Left ventricle myocardium superior (tissue), 1 donor: ENCODE data around the gene CHAC2. TPM values are rescaled to one million over a fixed set of nuclear protein-coding genes. Genes with fewer than 3 reads are reported as not detected.

Experiments used
- ATAC-seq: fragments of 200-7000 bp; cut with Tn5 transposase; one replicate; pipeline ENCODE4 v1.9.1; 2020; ENCODE audit warnings: mild to moderate bottlenecking, moderate library complexity
- DNase-seq: peaks from one replicate; pipeline ENCODE4 v3.0.0-alpha.2; 2020
- intact Hi-C: fragments of 100-400 bp; cut with micrococcal nuclease; formaldehyde crosslinking; loops from one replicate; pipeline ENCODE4 v1.11.0; 2022
- total RNA-seq: library from RNA; stranded (reverse); fragmentation: NEBNext Ultra II Directional; extraction: Animal tissue kit (Norgen Biotek cat#: 25700); gene quantifications from one replicate; pipeline ENCODE4 v1.2.1, GENCODE V29; 2021
- donor health status: DM: no; HTN: yes; CAD: no; lungs with severe emphysema.

The CHAC2 gene
- total RNA-seq, 1 donor from 2014 or later: 6.0 TPM

DNA sequence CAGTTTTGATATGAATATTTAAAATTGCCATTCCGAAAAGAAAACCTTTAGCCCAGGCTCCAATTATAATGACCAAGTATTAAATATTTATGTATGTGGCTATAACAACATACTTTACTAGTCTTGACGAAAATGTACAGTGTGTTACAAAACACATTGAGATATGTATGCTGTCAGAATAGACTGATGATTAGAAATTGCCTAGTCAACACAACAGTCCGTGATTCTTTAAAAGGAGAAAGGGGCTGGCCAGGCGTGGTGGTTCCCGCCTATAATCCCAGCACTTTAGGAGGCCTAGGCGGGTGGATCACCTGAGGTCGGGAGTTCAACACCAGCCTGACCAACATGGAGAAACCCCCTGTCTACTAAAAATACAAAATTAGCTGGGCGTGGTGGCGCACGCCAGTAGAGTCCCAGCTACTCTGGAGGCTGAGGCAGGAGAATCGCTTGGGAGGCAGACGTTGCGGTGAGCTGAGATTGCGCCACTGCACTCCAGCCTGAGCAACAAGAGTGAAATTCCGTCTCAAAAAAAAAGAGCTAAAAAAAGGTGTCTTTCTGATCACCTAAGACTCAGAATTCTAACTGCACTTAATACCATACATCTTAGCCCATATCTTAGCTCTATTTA lies 1.8 kb downstream of the CHAC2 start:
- no peak for ATAC-seq
- DNase-seq: no peak
- intact Hi-C loops: no loop called here

DNA sequence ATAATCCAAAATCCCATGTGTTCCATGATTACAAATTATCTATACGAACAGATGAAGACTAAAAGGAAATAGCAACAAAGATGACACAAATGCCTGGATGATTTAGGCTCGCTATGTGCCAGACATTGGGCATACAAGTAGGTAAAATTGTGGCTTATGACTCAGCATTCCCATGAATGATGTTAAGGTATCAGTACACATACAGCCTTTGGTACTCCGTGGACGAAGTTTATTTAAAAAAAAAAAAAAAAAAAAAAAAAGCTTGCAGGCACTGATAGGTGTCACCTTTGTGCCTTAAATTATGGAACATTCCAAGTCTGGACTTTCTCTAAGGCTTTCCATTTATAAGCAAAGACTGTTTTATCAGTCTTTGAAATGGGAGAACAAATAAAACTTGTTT lies 2.7 kb downstream of the CHAC2 start:
- ATAC-seq: no peak
- no peak for DNase-seq
- intact Hi-C loops: no loop called here

DNA sequence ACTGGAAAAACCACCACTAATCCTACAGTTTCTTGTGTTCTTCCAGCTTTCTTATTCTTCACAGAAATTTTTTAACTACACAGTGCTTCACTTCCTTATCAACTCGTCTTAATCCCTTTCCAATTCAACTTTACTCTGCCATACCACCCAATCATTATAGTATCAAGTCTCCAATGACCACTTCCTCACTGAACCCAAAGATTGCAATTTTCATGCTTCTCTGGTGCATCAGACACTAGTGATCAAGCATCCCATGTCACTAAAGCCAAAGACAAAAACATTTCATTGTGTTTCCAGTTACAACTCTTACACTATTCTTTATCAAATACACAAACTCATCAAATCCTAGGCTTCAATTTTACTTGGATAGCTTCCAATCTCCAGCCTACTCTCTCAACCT lies 9.5 kb downstream of the CHAC2 start:
- intact Hi-C loops: no loop called here
- DNase-seq (no peak), ATAC-seq (no peak)

DNA sequence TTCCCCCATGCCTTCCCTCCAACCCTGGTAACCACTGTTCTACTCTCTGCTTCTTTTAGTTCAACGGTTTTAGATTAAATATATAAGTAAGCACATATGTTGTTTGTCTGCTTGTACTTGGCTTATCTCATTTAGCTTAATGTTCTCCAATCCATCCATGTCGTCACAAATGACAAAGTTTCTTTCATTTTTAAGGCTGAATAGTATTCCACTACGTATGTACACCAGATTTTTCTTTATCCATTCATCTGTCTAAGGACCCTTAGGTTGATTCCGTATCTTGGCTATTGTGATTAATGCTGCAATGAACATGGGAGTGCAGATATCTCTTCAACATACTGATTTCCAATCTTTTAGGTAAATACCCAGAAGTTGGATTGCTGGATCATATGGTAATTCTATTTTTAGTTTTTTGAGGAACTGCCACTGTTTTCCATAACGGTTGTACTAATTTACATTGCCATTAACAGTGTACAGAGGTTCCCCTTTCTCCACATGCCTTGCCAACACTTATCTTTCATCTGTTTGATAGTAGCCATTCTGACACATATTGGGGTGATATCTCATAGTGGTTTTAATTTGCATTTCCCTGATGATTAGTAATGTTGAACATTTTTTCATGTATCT lies 11.0 kb downstream of the CHAC2 start:
- intact Hi-C loops: no loop called here
- ATAC-seq (no peak), DNase-seq (no peak)

DNA sequence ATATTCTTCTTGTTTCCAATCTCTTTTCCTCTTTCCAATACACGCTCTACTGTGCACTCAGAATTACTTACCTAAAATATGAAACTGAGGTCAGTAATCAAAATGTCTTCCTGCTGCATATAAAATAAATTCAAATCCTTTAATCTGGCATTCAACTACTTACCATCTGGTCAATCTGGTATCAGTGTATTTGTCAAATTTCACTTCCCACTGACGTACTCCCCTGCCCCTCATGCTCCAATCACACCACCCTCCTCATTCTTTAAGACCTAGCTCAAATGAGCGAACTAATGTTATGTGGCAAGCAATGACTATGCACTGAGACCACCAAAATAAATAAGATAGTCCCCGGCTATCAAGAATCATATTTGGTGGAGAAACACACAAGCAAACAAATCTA lies 12.5 kb downstream of the CHAC2 start:
- no peak for ATAC-seq
- no peak for DNase-seq
- intact Hi-C loops: no loop called here

DNA sequence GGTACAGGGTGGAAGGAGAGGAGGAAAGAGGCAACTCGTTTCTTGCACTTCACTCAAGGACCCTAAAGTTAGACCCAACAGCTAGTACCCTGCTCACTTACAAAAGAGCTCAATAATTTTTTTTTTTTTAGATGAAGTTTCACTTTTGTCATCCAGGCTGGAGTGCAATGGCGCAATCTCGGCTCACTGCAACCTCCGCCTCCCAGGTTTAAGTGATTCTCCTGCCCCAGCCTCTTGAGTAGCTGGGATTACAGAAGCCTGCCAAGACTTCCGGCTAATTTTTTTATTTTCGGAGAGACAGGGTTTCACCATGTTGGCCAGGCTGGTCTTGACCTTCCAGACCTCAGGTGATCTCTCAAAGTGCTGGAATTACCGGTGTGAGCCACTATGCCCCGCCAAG lies 15.1 kb downstream of the CHAC2 start:
- intact Hi-C loops: no loop called here
- DNase-seq: no peak
- no peak for ATAC-seq

DNA sequence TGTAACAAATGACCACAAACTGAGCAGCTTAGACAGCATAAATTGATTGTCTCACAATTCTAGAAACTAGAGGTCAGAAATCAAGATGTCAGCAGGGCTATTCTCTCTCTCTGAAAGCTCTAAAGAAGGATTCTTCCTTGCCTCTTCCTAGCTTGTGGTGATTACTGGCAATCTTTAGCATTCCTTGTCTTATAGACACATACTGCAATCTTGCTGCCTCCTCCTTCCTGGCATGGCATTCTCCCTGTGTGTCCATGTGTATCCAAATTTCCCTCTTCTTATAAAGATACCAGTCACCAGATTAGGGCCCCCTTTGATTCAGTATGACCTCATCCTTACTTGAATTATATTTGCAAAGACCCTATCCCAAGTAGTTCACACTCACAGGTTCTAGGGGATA lies 16.8 kb downstream of the CHAC2 start:
- intact Hi-C loops: no loop called here
- ATAC-seq: no peak
- DNase-seq: no peak

DNA sequence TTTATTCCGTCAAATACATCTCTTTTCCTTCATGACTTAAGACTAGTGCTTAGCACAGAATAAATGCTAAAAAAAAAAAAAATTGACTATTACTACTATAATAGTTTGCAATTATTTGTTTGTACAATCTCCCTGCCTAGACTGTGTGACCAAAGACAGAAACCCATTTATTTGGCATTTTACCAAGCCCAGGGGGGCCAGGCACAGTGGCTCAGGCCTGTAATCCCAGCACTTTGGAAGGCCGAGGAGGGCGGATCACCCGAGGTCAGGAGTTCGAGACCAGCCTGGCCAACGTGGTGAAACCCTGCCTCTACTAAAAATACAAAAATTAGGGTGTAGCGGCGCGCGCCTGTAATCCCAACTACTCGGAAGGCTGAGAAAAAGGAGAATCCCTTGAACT lies 17.8 kb downstream of the CHAC2 start:
- intact Hi-C loops: no loop called here
- DNase-seq: no peak
- ATAC-seq: no peak

DNA sequence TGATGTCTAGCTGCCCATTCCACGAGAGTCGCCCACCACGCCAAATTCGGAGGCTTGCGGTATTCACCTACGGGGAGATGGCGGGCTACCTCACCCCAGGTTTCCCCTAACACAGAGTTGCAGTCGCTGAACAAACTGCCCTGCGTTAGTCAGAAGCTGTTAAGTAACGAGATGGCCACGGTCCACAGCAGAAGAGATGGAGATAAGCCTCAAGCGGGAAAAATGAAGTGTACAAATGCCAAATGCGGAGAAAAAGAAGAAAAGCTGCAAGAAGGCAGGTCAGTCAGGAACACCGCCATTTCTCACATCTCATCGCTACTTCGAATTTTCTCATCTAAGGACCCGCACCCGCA lies 18.7 kb downstream of the CHAC2 start:
- no peak for DNase-seq
- ATAC-seq: peak; percentile 49
- intact Hi-C loops: no loop called here

DNA sequence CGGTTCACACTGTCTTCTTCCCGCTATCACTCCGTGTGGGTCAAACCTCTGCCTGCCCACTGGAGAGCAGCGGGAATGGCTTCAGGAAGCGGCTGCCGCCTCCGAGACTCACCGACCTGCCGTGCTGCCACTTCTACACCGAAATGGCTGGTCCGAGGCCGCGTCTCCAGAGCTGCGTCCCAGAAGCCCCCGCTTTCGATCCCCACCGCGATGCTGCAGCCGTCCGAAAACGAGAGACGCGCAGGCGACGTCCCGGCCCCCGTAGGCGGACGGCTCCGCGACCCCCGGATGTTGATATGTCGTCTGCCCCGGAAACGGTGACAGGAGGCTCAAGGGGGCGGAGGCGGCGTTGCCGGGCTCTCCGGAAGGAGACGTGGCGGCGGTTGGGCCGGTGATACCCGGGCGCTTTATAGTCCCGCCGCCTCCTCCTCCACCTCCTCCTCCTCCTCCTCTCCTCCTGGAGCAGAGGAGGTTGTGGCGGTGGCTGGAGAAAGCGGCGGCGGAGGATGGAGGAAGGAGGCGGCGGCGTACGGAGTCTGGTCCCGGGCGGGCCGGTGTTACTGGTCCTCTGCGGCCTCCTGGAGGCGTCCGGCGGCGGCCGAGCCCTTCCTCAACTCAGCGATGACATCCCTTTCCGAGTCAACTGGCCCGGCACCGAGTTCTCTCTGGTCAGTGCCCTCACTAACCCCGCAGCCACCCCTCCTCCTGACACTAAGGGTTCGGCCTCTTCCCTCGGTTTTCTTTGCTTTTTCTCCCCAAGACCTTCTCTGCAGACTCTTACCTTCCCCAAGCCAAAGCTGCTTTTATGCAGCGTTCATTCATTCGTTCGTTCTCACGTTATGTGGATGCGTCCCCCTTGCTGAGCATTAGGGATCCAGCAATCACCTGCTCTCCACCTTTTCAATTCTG lies 19.4 kb downstream of the CHAC2 start, which contains the start of the genes ASB3 and ERLEC1:
Gene ASB3 (minus strand): TSS at position 249 of the 909 bp plus-strand sequence. CDS start 21,381 bp downstream, outside the sequence.
Gene ERLEC1 (plus strand): TSS at position 340 of the 909 bp plus-strand sequence. CDS start 167 bp downstream, at position 507.
- DNase-seq: peak; percentile 93
- peak; percentile 98 for ATAC-seq
- intact Hi-C loops: no loop called here

DNA sequence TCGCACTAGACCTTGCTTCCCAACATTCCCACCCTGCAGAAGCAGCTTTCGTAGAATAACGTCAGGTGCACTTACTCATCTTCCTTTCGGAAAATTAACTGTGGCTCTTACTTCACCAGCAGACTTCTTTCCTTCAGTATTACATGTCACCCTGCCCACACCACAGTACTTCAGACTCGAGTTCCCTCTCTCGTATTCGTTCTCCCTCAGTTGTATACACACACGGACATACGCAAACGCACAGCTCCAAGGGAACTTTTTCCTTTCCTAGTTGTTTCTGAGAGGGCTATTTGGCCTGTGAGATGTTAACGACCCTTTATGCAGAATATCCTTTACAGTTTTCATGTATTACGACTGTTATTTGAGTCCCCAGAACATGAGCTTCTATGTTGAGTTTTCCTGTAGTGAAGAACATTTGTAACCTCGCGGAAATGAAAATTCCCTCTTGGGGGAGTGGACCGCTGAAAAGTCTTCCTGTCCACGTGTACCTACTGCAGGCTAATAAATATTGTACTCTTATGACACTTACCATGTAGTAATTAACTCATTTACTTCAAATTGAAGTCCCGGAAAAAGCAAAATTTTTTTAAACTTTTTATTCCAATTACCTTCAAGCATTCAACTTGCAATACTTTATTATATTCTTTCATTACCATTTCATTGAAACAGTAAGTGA lies 20.1 kb downstream of the CHAC2 start:
- intact Hi-C loops: no loop called here
- ATAC-seq (peak; percentile 4), DNase-seq (no peak)

DNA sequence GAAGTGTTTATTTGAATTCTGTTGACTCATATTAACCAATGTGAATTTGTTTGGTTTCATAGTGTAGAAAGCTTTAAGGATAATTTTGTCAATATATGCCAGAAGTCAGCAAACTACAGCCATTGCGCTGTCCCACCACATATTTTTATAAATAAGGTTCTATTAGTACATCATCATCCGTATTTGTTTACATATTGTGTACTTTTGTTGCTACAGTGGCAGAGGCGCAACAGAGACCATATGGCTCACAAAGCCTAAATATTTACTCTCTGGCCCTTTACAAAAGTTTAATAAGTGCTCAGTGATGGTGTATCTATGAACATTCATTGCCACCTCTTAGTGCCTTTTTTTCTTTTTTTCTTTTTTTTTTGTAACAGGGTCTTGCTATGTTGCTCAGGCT lies 25.7 kb downstream of the CHAC2 start:
- intact Hi-C loops: no loop called here
- no peak for ATAC-seq
- no peak for DNase-seq

DNA sequence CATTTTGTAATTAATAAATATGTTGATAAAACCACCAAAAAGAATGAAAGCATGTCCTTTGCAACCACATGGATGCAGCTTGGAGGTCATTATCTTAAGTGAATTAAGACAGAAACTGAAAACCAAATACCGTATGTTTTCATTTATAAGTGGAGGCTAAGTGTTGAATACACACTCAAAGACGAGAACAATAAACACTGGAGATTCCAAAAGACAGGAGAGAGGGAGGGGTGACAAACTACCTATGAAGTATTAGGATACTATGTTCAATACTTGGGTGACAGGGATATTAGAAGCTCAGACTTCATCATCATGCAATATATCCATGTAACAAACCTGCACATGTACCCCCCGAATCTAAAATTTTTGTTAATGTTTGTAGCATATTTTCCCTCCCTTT lies 26.2 kb downstream of the CHAC2 start:
- DNase-seq (no peak), ATAC-seq (no peak)
- intact Hi-C loops: no loop called here

DNA sequence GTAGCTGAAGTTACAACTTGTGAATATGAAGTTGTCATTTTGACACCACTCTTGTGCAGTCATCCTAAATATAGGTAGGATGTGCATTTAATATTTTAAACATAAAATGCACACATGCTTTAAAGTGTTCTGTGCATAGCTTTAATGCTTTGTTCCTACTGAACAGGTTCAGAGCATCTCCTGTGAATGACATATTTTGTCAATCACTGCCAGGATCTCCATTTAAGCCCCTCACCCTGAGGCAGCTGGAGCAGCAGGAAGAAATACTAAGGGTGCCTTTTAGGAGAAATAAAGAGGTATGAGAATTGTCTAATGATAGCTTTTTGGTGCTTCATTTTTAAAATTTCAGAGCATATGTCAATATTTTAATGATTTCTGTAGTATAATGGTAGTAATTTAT lies 33.9 kb downstream of the CHAC2 start:
- no peak for DNase-seq
- no peak for ATAC-seq
- intact Hi-C loops: no loop called here

DNA sequence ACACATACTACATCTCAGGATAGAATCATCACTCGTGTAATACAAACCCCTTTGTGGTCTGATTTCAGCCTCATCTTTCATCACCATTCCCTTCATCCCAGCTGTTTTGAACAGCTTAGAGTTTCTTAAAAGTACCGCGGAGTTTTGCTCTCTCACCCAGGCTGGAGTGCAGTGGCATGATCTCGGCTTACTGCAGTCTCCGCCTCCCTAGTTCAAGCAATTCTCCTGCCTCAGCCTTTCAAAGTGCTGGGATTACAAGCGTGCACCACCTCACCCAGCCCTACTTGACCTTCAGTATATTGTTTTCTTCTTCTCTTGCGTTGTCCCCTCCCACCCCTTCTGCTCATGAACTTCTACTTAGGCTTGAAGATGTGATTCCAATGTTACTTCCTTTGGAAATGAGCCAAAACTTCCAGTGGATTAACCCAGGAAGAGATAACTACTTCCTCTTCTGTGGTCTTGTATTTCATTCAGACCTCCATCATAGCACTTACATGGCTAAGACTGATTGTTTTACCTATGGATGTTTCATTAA lies 35.1 kb downstream of the CHAC2 start:
- DNase-seq (no peak), ATAC-seq (no peak)
- intact Hi-C loops: no loop called here

DNA sequence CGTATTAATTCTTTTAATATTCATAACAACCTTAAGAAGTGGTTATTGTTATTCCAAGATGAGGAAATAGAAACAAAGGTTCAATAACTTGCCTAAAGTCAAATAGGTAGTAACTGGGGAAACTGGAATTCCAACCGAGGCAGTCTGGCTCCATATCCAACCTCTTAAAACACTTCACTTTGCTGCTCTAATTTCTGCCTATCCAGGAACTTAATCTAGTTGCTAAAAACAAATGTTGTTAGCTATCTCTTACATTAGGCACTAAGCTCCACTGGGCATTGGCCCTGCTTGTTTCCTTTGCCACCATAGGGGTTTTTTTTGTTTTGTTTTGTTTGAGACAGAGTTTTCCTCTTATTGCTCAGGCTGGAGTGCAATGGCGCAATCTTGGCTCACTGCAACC lies 44.0 kb downstream of the CHAC2 start:
- DNase-seq: no peak
- intact Hi-C loops: no loop called here
- ATAC-seq: peak; percentile 62

DNA sequence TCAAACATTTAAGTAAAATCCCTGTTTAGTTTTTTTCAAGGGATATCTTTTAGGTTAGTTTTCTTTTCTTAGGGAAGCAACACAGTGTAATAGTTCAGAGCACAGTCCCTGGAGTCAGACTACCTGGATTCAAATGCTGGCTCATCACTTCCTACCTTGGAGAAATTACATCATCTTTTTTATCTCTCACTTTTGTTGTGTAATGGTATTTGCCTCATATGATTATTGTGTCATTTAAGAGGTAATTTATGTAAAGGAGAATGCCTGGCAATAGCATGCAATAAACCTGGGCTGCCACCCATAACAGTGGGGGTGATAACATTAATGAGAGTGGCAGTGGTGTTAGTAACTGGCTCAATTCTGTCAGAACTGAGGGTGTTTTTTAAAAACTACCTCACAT lies 45.5 kb downstream of the CHAC2 start:
- DNase-seq (no peak), ATAC-seq (no peak)
- intact Hi-C loops: no loop called here

DNA sequence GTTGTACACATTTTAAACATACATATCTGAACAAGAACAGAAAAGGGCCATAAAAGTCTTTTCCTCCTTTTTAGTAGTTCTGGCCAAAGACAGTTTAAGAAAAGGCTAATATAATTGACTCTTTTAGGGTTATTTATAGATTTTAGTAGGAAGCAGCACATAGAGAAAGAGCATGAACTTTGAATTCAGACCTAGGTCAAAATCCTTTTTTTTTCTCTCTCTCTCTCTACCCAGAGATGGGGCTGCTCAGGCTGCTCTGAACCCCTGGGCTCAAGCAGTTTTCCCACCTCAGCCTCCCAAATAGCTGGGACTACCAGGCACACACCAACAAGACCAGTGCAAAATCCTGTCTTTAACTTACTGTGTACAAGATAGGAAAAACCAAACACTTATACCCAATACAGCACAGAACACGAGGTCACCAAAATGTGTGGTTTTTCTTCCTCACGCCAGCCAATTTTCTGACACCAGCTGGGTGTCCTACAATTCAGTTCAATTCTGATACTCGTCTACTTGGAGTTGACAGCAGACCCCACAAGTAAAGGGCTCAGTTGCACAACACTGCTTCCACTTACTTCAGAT lies 51.3 kb downstream of the CHAC2 start:
- no peak for DNase-seq
- intact Hi-C loops: no loop called here

DNA sequence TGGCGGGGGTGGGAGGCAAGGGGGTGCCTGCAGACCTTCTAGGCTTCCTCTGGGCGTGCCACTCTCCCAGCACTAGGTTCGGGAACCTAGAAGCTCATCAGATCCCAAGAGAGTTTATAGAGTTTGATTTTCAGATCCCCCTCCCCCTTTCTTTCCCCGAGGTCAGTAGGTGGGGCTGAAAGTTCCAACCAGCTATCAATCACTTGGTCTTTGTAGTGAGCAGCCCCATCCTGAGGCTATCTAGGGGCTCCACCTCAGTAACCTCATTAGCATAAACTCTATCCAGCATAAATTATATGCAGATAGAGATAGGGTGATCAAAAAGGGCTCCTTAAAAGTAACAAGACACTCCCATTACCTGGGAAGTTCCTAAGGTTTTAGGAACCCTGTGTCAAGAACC lies 52.0 kb downstream of the CHAC2 start:
- DNase-seq (no peak), ATAC-seq (no peak)
- intact Hi-C loops: no loop called here

More for the DNA sequence above, 51.3 kb downstream of the CHAC2 start:
- no peak for ATAC-seq
